GM18868 (cell line): ENCODE data around the gene GNG7.

Source experiments
- ATAC-seq: cut with Tn5 transposase; IDR thresholded peaks from one replicate; pipeline ENCODE4 v1.9.1; 2021; ENCODE audit warnings: mild to moderate bottlenecking, moderate library complexity; ENCODE audit not compliant: unreplicated experiment

The GNG7 gene

DNA sequence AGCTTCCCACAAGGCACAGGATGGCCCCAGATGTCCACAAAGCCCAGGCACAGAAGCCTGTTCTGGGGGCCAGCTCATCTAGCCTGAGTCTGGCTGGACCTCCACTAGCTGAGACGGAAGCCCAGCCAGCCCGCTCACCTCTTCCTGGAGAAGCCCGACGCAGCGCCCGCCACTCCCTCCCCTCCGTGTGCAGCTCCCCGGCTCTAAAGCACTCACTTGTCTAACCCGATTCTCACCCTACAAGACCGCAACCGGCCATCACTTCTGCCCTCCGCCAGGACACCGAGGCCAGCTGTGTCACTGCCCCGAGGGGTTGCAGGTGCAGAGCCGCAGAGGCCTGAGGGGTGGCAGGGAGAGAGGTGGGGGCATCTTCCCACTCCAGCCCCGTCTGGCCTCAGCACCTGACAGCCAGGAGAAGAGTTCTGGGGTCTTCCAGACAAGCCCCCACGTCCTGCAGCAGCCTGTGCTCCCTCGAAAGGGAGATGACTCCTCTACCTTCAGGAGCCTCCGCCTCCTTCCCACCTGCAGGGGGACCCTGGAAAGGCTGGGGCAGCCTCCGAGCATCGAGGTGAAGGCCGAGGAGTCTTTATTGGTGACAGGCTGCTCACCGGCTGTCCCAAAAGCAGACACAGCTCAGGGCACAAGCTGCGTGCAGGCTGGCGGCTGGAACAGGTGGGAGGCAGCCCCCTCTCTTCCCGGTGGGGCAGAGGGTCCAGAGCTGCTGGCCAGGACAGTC is 24.6 kb upstream of the GNG7 start:
- ATAC-seq = no peak

DNA sequence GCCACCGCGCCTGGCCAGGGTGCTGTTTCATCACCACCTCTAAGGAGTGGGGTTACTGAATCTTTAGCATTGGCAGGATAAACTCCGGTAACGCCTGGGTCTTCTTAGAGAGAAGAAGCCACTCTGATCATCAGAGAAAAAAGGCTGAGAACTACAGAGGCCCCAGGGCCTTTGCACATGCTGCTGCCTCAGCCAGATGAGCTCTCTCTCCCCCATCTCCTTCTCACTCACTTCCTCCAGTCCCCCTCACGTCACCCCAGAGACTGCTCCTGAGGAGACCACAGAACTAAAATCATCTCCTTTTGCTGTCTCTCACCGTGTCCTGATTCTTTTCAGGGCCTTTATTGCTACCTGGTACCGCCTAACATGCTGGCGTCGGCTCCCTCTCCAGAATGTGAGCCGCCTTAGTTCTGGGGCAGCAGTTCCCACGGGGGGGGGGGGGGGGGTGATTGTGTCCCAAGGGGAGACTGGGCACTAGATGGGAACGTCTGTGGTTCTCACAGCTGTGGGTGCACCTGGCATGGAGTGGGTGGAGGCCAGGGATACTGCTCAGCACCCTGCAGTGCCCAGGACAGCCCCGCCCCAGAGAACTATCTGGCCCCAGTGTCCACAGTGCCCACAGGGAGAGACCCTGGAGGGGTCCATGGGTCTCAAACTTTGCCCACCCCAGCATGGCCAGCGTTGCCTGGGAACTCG is 23.8 kb upstream of the GNG7 start:
- no peak for ATAC-seq

DNA sequence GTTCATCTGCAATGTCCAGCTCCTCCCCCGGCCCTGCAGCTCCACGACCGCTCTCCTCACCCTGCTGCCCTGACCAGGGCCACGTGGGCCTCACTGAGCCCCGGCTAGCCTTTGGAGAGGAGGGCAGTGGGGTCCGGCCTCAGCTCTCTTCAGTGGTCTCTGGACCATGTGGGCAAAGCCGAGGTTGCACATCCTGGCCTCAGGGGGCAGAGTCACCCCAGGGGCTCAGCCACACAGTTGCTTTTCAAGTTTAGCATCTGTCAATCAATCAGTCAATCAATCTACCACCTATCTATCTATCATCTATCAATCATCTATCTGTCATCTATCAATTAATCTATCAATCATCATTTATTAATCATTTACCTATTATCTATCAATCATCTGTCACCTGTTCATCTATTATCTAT is 21.7 kb upstream of the GNG7 start:
- ATAC-seq = no peak

DNA sequence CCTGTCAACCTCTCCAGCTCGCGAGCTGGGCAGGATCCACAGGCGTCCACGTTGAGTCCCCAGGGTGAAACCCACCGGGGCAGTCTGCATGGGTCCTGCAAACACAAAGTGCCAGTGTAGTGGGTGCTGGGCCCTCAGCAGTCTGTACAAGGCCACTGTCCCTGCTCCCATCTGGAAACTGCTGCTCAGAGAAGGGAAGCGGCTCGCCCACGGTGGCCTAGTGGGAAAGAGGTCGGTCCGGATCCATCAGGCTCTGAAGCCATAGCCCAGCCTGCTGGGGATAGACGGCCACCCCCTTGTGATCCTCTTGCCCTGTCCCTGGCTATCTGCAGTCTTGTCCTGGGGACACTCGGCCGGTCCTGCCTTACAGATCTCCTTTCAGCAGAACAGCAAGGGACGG is 21.3 kb upstream of the GNG7 start:
- ATAC-seq = no peak

DNA sequence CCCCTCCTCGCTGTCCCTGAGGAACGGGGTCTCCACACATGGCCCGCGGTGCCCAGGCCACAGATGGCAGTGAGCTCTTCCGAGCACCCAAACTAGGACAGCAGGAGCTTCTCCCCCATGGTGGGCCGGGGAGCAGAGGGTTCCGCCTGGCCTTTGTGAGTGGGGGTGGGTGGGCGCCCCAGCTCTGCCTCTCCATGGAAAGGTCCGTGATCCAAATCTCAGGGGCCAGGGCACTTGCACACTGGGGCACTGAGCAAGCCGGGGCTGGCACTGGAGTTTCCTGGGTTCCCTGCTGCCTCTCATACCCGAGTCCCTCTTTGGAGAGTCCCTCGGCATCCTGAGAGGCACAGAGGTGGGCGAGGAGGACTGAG is 20.8 kb upstream of the GNG7 start:
- ATAC-seq = no peak

DNA sequence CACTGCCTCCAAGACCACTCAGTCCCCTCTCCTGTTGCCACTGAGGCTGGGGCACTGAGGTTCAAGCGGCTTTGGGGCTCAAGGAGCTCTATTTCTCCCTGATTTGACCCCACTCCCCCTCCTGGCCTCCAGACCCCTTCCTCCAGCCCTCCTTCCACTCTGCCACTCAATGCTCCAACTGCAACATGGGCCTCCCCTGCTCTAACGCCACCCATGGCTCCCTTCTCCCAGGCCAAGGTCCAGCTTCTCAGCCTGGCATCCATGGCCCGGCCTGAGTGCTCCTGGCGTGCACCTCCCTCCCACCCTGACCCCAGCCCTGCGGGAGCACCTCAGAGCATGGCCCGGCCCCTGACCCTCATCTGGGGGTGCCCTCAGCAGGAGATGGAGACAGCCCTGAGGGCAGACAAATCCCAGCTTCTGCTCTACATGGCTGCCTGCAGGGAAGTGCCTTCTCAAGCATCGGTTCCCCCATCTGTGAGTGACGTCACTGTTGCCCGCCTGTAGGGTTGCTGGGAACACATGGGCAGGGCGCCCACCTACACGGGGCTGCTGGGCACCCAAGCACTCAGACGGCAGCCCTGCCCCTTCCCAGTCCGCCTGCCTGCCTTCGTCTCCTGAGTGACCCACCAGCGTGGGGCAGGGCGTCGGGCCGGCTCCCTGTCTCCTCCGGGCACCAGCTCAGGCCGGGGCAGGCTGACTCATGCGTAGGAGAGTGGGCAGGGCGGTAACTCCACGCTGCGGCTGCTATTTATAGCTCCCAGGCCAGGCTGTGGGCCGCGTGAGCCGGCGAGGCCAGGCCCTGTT is 20.2 kb upstream of the GNG7 start:
- no peak for ATAC-seq

DNA sequence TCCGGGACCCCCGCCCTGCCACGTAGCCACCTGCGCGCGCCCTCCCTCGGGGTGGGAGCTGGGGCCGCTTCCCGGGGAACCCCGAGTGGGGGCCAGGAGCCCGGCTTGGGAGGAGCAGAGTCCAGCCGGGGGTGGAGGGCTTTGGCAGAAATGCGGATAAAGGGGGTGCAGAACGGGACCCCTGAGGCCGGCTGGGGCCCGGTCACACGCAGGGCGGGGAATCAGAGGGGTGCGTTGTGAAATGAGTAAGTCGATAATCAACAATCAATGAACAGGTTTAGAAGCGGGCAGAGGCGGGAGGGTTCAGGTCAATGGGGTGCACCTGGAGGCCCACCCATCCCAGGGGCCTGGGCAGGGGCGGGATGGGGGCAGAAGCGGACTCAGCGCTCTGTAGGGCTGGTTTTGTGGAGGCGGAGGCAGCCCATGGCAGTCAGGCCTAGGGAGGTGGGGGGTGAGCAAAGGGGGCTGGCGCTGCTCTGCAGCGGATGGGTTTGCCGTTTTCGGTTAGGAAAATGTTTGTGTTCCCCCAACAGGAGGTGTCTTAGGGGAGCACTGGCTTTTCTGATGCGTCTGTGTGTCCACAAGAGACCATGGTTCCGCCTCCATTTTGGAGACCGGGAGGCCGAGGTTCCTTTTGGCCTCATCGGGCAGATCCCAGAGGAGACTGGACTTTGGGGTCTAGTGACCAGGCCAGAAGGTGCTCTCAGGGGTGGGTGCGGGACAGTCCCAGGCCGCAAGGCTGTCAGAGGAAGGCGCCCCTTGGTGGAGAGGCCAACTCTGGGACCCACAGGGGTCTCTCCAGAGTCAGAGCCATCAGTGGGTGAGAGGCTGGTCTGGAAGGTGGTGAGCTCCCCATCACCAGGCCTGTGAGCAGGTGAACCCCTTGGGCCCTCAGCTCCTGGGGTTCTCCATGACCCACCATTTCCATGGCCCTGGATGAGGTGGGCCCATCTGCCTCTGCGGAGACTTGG is 19.4 kb upstream of the GNG7 start:
- ATAC-seq = no peak

DNA sequence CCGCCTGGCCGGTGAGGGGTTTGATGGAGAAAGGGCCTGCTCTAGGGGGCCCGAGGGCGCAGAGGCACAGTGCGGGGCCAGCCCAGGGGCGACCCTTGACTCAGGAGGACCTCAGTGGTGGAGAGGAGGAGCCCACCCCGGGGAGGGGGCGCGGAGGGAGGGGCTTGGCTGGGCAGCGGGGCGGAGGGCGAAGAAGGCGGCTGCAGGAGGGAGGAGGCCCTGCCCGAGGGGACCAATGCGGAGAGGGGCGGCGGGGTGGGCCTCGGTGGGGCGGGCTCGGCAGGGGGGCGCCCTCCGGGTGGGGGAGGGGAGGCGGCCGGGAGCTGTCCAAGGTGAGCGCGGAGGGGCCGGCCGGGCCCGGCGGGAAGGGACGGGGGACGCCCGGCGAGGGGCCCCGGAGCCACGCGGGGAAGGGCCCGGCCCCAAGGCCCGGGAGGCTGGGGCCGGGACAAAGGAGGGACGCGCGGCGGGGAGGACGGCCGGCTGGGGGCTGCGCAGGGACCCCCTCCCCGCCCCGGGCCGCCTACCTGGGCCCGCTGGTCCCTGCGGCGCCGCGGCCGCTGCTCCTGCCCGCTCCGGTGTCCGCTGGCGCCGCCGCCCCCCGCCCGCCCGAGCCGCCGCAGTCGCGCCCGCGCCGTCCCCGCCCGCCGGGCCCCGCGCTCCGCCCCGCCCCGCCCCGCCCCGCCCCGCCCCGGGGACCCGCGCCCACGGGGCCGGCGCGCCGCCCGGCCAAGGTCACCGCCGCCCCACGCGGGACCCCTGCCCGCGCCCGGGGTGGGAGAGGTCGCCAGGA is 18.5 kb upstream of the GNG7 start, which contains the start of gene DIRAS1:
Gene DIRAS1 (minus strand): TSS at position 596 of the 793 bp plus-strand sequence. CDS start 3,566 bp downstream, outside the sequence.
- no peak for ATAC-seq

DNA sequence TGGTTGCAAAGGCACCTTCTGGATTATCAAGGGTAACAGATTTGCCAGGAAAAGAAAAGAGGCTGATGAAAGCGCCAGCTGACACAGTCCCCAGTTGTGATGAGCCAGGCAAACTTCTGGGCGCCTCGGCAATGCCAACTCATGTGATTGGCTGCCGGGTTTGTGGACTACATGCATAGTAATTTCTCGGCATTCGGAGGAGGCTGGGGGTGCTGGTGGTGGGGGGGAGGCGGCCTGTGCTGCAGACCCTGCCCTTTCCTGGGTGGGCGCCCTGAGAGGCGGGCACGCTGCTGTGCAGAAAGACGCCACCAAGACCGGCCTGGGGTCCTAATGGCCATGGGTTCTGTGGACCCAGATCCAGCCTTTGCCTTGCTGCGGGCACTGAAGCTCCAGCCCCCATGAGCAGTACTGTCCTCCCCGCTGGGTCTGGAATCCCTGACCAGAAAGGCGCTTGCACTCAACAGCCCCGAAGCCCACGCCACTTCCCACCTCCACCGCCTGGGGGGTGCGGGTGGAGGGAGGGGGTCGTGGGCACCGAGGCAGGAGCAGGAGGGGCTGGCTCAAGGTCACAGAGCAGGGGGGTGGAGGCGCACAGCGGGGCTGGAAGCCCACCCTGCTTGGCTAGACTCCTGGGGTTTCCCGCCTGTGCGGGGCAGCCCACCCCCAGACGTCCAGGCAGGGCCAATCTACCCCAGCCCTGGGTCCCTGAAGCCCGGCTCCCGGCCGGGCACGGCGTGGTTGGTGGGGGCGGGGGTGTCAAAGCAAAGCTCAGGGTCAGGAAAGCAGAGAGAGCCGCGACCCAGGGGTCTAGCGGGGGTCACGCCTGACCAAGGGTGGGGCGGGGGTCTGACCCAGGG is 17.7 kb upstream of the GNG7 start:
- no peak for ATAC-seq

DNA sequence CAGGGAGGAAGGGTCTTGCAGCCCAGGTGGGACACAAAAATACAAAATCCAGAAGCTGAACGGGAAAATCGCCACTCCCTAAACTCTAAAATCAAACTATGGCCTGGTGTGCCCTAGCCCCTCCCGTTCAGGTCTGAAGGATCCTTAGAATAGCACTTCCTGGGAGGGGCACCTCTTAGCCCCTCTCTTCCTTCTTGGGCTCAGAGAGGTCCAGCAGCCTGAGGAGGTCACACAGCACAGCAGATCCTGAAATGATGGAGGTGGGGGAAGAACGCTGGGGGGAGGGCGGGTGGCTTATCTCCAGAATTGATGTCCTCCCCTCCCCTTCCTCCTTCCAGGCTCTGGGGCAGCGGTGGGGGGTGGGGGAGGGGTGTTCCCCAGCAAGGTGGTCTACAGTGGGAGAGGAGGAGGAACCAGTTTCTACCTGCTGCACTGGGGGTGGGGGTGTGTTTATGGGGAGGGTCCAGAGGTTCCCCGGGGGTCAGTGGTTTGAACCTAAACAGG is 16.8 kb upstream of the GNG7 start:
- ATAC-seq = no peak

DNA sequence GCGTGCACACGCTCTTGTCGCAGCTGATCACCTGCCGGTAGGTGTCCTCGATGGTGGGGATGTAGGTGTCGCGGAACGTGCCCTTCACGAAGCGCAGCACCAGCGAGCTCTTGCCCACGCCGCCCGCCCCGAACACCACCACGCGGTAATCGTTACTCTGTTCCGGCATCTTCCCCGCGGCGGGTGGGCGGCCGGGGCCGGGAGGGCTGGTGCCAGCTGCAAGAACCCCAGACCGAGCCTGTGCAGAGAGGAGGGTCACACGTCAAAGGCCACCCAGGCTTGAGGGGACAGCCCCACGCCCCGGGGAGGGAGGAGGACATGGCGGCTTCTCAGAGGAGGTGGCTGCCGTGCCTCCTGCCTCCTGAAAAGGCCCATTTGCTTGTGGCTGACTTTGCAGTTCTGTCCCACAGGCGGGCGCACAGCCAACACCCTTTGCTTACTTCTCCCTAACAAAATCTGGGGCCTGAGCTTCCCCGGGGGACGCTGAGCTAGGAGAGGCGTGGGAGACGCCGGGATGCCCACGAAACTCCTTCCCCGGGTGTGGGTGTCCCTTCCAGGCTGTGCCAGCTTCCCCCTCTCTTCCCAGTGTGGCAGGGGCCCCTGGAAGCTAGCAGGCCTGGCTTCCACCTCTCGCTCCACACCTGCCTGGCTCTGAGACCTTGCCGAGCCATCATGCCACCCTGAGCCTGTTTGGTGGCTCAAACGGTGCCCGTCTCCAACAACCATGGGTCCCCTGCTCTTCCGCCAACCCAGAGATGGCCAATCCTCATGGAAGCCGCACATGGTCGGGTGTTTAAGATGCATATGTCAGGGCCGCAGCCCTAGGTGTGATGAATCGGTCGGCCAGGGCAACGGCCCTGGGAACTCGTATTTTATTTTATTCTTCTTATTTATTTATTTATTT is 15.4 kb upstream of the GNG7 start:
- no peak for ATAC-seq

DNA sequence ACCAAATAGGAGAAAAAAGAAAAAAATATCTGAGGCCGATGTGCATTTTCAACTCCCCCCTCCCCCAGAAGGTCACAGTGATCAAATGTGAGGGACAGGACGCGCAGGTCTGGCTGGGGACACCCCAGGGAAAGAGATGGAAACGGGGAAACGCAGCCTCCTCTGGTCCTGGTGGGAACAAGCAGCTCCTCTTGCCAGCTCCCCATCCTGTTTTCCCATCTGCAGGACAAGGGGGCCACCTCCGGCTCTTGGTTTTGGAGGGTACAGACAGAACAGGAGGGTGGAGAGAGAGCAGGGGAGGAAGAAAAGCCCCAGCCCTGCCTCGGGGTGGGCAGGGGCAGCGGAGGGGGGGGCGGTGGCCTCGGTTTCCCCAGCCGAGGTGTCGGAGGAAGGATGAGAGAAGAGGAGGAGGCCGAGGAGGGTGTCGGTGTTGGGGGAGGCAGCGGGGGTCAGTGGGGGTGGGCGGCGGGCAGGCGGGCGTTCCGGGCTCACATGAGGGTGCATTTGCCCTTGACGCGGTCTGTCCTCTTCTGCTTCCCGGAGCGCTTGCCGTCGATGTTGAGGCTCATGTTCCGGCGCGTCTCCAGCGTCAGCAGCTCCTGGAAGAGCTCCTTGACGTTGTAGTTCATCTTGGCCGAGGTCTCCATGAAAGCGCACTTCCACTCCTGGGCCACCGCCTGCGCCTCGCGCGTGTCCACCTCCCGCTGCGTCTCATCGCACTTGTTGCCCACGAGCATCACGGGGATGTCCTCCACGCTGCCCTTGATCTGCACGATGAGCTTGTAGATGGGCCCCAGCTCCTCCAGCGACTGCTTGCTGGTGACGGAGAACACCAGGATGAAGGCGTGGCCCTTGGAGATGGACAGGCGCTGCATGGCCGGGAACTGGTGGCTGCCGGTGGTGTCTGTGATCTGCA is 14.5 kb upstream of the GNG7 start:
- ATAC-seq = no peak

DNA sequence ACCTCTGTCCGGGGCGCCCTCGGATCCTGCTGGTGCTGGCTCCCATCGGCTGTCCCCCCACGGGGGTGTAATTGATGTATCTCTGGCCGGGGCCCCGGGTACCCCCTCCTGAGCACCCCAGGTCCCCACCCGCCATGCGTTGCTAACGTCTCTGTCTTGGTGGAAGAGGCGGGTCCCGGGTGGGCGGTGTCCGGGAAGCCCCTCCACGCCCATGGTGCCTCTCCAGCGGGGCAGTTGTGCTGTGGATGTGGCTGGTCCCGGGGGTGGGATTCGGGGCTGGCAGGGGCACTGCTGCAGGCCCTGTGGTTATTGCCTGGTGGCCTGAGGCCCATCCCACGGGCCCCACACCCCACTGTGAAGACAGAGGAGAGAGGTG is 13.8 kb upstream of the GNG7 start:
- no peak for ATAC-seq

DNA sequence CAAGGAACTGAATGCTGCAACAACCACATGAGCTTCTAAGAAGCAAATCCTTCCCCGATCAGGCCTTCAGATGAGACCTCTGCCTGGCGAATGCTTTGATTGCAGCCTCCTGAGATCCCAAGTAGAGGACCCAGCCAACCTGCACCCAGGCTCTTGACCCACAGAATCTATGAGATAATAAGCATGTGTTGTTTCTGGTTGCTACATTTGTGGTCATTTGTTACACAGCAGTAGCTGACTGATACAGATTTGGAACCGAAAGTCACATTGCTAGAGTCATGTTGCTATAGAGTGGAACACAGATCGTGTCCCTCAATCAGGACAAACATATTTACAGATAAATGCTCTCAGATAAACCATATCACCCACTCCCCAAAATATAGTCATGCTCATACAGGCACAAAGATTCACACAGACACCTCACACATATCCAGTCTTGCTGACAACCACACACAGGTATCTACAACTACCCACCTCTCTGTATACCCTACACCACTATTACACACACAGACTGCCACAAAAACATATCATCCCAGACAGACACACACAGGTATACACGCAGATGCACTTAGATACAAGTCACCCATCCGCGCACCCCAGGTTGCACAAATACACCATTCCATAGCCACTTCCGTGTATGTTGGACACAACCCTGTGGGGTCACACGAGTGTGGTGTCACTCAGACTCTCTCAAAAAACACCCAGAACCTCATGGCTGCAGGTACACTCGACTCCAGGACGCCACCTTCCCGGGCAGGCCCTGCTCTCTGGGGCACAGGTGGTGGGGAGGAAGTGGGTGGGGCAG is 13.2 kb upstream of the GNG7 start:
- no peak for ATAC-seq

DNA sequence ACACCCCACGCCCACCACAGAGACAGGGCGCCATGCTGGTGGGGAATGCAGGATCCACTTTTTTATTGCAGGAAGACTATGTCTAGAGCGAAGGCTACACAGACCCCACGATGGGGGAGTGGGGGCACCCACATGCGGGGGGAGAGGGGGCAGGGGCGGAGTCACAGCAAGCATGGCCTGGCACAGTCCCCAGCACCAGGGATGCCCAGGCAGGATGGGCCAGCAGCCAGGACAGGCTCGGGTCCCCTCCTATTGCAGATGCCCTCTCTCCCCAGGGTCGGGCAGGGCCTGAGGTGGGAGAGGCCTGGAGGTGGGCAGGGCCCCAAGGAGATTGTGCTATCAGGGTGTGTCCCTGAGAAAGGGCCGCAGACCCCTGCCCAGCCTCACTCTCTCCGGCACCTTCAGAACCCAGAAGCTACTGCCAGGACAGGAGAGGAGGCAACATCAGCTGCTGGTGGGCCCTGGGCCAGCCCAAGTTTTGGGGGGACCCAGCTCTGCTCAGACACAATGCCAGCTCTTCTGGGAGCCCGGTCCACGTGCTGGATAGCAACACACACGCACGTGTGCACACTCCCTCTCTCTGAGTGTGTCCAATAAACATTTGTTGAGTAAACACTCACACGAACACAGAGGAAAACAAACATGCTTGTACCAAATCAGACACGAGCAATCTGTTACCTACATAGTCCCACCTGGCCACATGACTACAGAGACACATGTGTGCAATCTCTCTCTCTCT is 12.2 kb upstream of the GNG7 start:
- ATAC-seq = no peak
